ENCODE measurements around the gene OPCML.

- TF ChIP-seq CTCF (IDR thresholded peaks at IDR 0.05; ENCODE audit: low read depth, low read length, missing input control) (no peak), EGR1 (IDR thresholded peaks at IDR 0.05; ENCODE audit: low read depth in 2 of 2) (no peak), RAD21 (IDR thresholded peaks at IDR 0.05) (no peak), REST (IDR thresholded peaks at IDR 0.05) (no peak), ATF3 (IDR thresholded peaks at IDR 0.05) (no peak), MAX (IDR thresholded peaks at IDR 0.05) (no peak), TAF1 (conservative IDR thresholded peaks at IDR 0.05) (no peak), JUND (IDR thresholded peaks at IDR 0.05) (no peak), RXRA (IDR thresholded peaks at IDR 0.05) (no peak), SP1 (IDR thresholded peaks at IDR 0.05) (no peak), YY1 (IDR thresholded peaks at IDR 0.05) (no peak), GABPA (IDR thresholded peaks at IDR 0.05 in 1 of 2, conservative IDR thresholded peaks at IDR 0.05 in 1 of 2) (no peak), ZBTB33 (IDR thresholded peaks at IDR 0.05) (no peak), FOXA1 (IDR thresholded peaks at IDR 0.05) (no peak)
These were observed 723.2 kb downstream of the OPCML start for GRCh38 chr11:132809070-132809469.
